Activated CD8-positive, alpha-beta T cell treated with anti-CD3 and anti-CD28 coated beads for 36 hours (primary cell): ENCODE measurements around the gene PTPN1. TPM values are rescaled to one million over a fixed set of nuclear protein-coding genes. Genes with fewer than 3 reads are reported as not detected.

ENCODE experiments used
- ATAC-seq: fragments of 200-7000 bp; cut with Tn5 transposase; one replicate; pipeline ENCODE4 v1.10.0; 2021; ENCODE audit warnings: mild to moderate bottlenecking, moderate library complexity
- CTCF ChIA-PET: fragments of 350-600 bp; sonication (Branson Sonifier 250); formaldehyde crosslinking; loops from one replicate; lab custom pipeline; 2021; ENCODE audit warnings: antibody characterized with exemption; lab: Charles Lee
- POLR2A ChIA-PET: fragments of 350-600 bp; sonication (Branson Sonifier 250); formaldehyde crosslinking; loops from one replicate; lab custom pipeline; 2021; ENCODE audit warnings: antibody characterized with exemption; lab: Charles Lee
- DNase-seq: peaks from one replicate; pipeline ENCODE4 v3.0.0-alpha.2; 2020
- H3K27ac Mint-ChIP-seq: one replicate; pipeline ENCODE4 v1.8.0; 2021; ENCODE audit warnings: mild to moderate bottlenecking, mixed read lengths
- H3K27me3 Mint-ChIP-seq: one replicate; pipeline ENCODE4 v1.8.0; 2021; ENCODE audit warnings: mixed read lengths
- H3K36me3 Mint-ChIP-seq: one replicate; pipeline ENCODE4 v1.8.0; 2021; ENCODE audit warnings: low read depth, mixed read lengths
- H3K4me1 Mint-ChIP-seq: one replicate; pipeline ENCODE4 v1.8.0; 2021; ENCODE audit warnings: low read depth, mixed read lengths
- H3K4me3 Mint-ChIP-seq: one replicate; pipeline ENCODE4 v1.8.0; 2021; ENCODE audit warnings: mild to moderate bottlenecking, moderate library complexity, mixed read lengths
- H3K9me3 Mint-ChIP-seq: one replicate; pipeline ENCODE4 v1.8.0; 2021; ENCODE audit warnings: mixed read lengths
- intact Hi-C: fragments of 100-400 bp; cut with micrococcal nuclease; formaldehyde crosslinking; loops from one replicate; pipeline ENCODE4 v1.10.0; 2022
- total RNA-seq, 2 experiments: library from RNA; stranded (reverse); gene quantifications; one replicate each; pipeline ENCODE4 v1.2.3, GENCODE V29; 2021
- TF ChIP-seq, protein P1 (sequence below): fragments of 200-600 bp; IDR thresholded peaks from one replicate; pipeline ENCODE4 v1.8.0; 2022; ENCODE audit warnings: antibody characterized with exemption, mild to moderate bottlenecking

PTPN1 gene
- total RNA-seq, 2 experiments from 2014 or later = 65.1 to 66.6 TPM

DNA sequence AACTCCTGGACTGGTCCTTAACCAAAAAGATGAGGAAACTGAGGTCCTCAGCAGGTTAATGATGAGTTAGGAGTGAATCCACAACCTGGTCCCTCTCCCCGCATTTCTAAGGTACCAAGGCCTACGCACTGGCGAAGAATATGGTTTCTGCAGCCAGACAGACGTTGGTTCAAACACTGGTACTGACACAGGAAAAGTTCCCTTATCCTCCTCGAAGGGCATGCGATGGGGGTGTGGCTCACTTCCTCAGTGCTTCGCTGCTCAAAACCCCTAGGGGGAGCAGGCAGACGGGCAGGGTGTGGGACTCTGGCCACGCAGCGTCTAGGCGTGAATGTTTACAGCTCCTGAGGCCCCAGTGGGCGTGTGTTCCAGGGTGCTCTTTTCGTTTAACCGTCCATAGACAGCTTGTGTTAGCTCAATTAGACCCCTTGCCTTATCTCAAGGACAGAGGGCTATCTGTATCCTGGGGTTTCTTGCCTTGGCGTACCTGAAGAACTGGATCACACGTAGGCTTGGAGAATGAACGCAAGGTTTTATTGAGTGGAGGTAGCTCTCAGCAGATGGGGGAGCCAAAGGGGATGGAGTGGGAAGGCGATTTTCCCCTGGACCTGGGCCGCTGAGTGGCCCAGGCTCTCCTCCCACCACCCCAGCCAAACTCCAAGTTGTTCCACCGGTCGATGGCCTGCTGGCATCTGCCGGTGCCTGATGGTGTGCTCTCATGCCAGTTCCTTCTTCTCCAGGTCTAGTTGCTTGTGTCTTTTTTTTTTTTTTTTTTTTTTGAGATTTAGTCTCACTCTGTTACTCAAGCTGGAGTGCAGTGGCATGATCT is 31.8 kb upstream of the PTPN1 start:
- ATAC-seq (peak; percentile 99), DNase-seq (peak; percentile 85)
- TF ChIP-seq, protein P1, sequence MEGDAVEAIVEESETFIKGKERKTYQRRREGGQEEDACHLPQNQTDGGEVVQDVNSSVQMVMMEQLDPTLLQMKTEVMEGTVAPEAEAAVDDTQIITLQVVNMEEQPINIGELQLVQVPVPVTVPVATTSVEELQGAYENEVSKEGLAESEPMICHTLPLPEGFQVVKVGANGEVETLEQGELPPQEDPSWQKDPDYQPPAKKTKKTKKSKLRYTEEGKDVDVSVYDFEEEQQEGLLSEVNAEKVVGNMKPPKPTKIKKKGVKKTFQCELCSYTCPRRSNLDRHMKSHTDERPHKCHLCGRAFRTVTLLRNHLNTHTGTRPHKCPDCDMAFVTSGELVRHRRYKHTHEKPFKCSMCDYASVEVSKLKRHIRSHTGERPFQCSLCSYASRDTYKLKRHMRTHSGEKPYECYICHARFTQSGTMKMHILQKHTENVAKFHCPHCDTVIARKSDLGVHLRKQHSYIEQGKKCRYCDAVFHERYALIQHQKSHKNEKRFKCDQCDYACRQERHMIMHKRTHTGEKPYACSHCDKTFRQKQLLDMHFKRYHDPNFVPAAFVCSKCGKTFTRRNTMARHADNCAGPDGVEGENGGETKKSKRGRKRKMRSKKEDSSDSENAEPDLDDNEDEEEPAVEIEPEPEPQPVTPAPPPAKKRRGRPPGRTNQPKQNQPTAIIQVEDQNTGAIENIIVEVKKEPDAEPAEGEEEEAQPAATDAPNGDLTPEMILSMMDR = peak; percentile 81
- no peak overlapping the region for H3K4me3 Mint-ChIP-seq
- ChIA-PET CTCF (interaction anchor here (0.6 to 7.3 kb wide), 16 partner anchors 9 to 669 kb away, joined by 3 to 108 read pairs (median 6); partner anchors contain the start of gene PTPN1), POLR2A (interaction anchor here (0.6 kb wide), 1 partner anchor 41 kb away, joined by 3 read pairs; no protein-coding TSS in a partner anchor)
- no peak overlapping the region for H3K27ac Mint-ChIP-seq
- peaks cover 15% of the 10 kb centered on the region for H3K4me1 Mint-ChIP-seq
- H3K27me3 Mint-ChIP-seq = no peaks in the 10 kb centered on the region
- H3K36me3 Mint-ChIP-seq = no peaks in the 10 kb centered on the region
- intact Hi-C loops = loop anchor here (2.0 kb wide), 1 partner anchor 100 kb away; no protein-coding TSS in a partner anchor
- H3K9me3 Mint-ChIP-seq = no peaks in the 10 kb centered on the region

DNA sequence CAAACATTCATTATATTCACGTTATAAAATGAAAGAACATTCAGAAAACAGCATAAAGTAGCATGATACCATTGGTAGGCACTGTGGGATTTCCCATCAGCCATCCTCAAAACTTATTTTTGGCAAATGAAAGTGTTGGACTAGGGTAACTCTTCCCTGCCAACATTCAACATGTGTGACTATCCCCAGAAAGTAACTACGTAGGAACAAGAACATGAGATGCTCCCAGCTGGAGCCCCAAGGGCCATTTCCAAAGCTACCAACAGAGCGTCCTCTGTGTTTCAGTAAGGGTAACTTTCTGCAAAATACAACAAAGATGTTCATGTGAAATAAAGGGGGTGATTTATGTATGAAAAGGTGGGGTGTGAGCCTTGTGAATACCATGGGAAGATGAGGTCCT is 28.4 kb upstream of the PTPN1 start:
- H3K9me3 Mint-ChIP-seq = no peaks in the 10 kb centered on the region
- no peak overlapping the region for H3K27ac Mint-ChIP-seq
- TF ChIP-seq, protein P1 = no peak
- POLR2A ChIA-PET = interaction anchor here (0.7 kb wide), 1 partner anchor 9 kb away, joined by 3 read pairs; no protein-coding TSS in a partner anchor
- H3K4me1 Mint-ChIP-seq = peaks cover 24% of the 10 kb centered on the region
- no peaks in the 10 kb centered on the region for H3K27me3 Mint-ChIP-seq
- no peak for ATAC-seq
- no peaks in the 10 kb centered on the region for H3K36me3 Mint-ChIP-seq
- intact Hi-C loops = no loop called here
- CTCF ChIA-PET = interaction anchor here (0.7 to 7.3 kb wide), 4 partner anchors 18 to 95 kb away, joined by 3 to 108 read pairs (median 4); no protein-coding TSS in a partner anchor
- DNase-seq = no peak
- H3K4me3 Mint-ChIP-seq = no peak overlapping the region

- TF ChIP-seq, protein P1 = no peak
- H3K27ac Mint-ChIP-seq = peak overlapping the region; percentile 88
- ChIA-PET POLR2A (interaction anchor here (0.6 to 1.6 kb wide), 6 partner anchors 8 to 499 kb away, joined by 3 to 6 read pairs (median 4); partner anchors contain the start of gene SNAI1), CTCF (interaction anchor here (0.7 to 7.3 kb wide), 10 partner anchors 11 to 104 kb away, joined by 3 to 108 read pairs (median 5); partner anchors contain the start of gene PTPN1)
- no peaks in the 10 kb centered on the region for H3K27me3 Mint-ChIP-seq
- H3K4me1 Mint-ChIP-seq = peaks cover 23% of the 10 kb centered on the region
- DNase-seq = no peak
- no peak for ATAC-seq
- peak overlapping the region; percentile 76 for H3K4me3 Mint-ChIP-seq
- intact Hi-C loops = no loop called here
- H3K36me3 Mint-ChIP-seq = no peaks in the 10 kb centered on the region
- no peaks in the 10 kb centered on the region for H3K9me3 Mint-ChIP-seq
These were observed 27.7 kb upstream of the PTPN1 start for GRCh38 chr20:50482396-50482981.

- CTCF ChIA-PET = interaction anchor here (0.6 to 7.3 kb wide), 12 partner anchors 9 to 104 kb away, joined by 3 to 108 read pairs (median 5); partner anchors contain the start of gene PTPN1
- H3K36me3 Mint-ChIP-seq = no peaks in the 10 kb centered on the region
- TF ChIP-seq, protein P1 = no peak
- ATAC-seq (no peak), DNase-seq (no peak)
- no peaks in the 10 kb centered on the region for H3K9me3 Mint-ChIP-seq
- intact Hi-C loops = no loop called here
- H3K27ac Mint-ChIP-seq = peak overlapping the region; percentile 88
- peaks cover 20% of the 10 kb centered on the region for H3K4me1 Mint-ChIP-seq
- POLR2A ChIA-PET = interaction anchor here (0.8 to 1.6 kb wide), 7 partner anchors 8 to 285 kb away, joined by 3 to 7 read pairs (median 4); no protein-coding TSS in a partner anchor
- H3K27me3 Mint-ChIP-seq = no peaks in the 10 kb centered on the region
- peak overlapping the region; percentile 76 for H3K4me3 Mint-ChIP-seq
These were observed 25.8 kb upstream of the PTPN1 start for GRCh38 chr20:50484271-50484976.
